H9 (cell line): ENCODE results near the gene SSX2. TPM values are rescaled to one million over a fixed set of nuclear protein-coding genes. Genes with fewer than 3 reads are reported as not detected.
"Not testable (repeated sequence)": the region's sequence is repeated elsewhere in the genome, so short reads cannot be mapped to it uniquely, and the experiment has no call there.

Experiments
- DNase-seq: peaks from one replicate; pipeline ENCODE4 v3.0.0-alpha.2; 2017
- H2AFZ ChIP-seq: one replicate; pipeline ENCODE4 v1.6.1; 2013; ENCODE audit warnings: mild to moderate bottlenecking, low read length, control low read depth, moderate library complexity
- H2AK5ac ChIP-seq: 2 replicates; pipeline ENCODE4 v1.6.1; 2013; ENCODE audit warnings: low read length, control low read depth, mixed read lengths; ENCODE audit not compliant: insufficient read length
- H2BK120ac ChIP-seq: one replicate; pipeline ENCODE4 v1.6.1; 2013; ENCODE audit warnings: low read depth, mild to moderate bottlenecking, low read length, control low read depth, inconsistent platforms; ENCODE audit not compliant: poor library complexity, severe bottlenecking
- H2BK12ac ChIP-seq: 2 replicates; pipeline ENCODE4 v1.6.1; 2013; ENCODE audit warnings: low read length, control low read depth, mixed read lengths, low read depth; ENCODE audit not compliant: insufficient read length
- H2BK15ac ChIP-seq: 2 replicates; pipeline ENCODE4 v1.6.1; 2013; ENCODE audit warnings: low read depth, low read length, control low read depth
- H2BK20ac ChIP-seq: one replicate; pipeline ENCODE4 v1.6.1; 2013; ENCODE audit warnings: low read depth, mild to moderate bottlenecking, low read length, control low read depth, inconsistent platforms; ENCODE audit not compliant: poor library complexity, severe bottlenecking
- H2BK5ac ChIP-seq: 2 replicates; pipeline ENCODE4 v1.6.1; 2013; ENCODE audit warnings: low read length, control low read depth, mixed read lengths; ENCODE audit not compliant: insufficient read length
- H3K14ac ChIP-seq: 2 replicates; pipeline ENCODE4 v1.6.1; 2013; ENCODE audit warnings: low read length, control low read depth; ENCODE audit not compliant: insufficient read depth
- H3K18ac ChIP-seq: 2 replicates; pipeline ENCODE4 v1.6.1; 2013; ENCODE audit warnings: low read depth, mild to moderate bottlenecking, mixed read lengths, low read length, control low read depth; ENCODE audit not compliant: insufficient read length
- H3K23ac ChIP-seq: 2 replicates; pipeline ENCODE4 v1.6.1; 2013; ENCODE audit warnings: low read length, control low read depth, mixed read lengths, low read depth; ENCODE audit not compliant: insufficient read length
- H3K23me2 ChIP-seq: 2 replicates; pipeline ENCODE4 v1.6.1; 2013; ENCODE audit warnings: low read depth, mild to moderate bottlenecking, mixed read lengths, low read length, control low read depth; ENCODE audit not compliant: insufficient read length, poor library complexity, severe bottlenecking
- H3K27ac ChIP-seq: 2 replicates; pipeline ENCODE4 v1.5.1; 2013; ENCODE audit warnings: low read length, control low read depth, mixed read lengths, low read depth; ENCODE audit not compliant: insufficient read length
- H3K27me3 ChIP-seq: 2 replicates; pipeline ENCODE4 v1.6.1; 2013; ENCODE audit warnings: low read length, control low read depth, inconsistent platforms; ENCODE audit not compliant: insufficient read depth
- H3K4ac ChIP-seq: 2 replicates; pipeline ENCODE4 v1.6.1; 2013; ENCODE audit warnings: low read depth, mild to moderate bottlenecking, control low read depth, inconsistent platforms, low read length, moderate library complexity
- H3K4me1 ChIP-seq: 2 replicates; pipeline ENCODE4 v1.6.1; 2013; ENCODE audit warnings: low read length, control low read depth, inconsistent platforms; ENCODE audit not compliant: insufficient read depth
- H3K4me2 ChIP-seq: 2 replicates; pipeline ENCODE4 v1.6.1; 2013; ENCODE audit warnings: low read length, control low read depth, mixed read lengths; ENCODE audit not compliant: insufficient read length, insufficient read depth
- H3K56ac ChIP-seq: 2 replicates; pipeline ENCODE4 v1.6.1; 2013; ENCODE audit warnings: low read depth, mild to moderate bottlenecking, mixed read lengths, low read length, control low read depth; ENCODE audit not compliant: insufficient read length
- H3K79me1 ChIP-seq: 2 replicates; pipeline ENCODE4 v1.6.1; 2013; ENCODE audit warnings: low read depth, mild to moderate bottlenecking, moderate library complexity, low read length, control low read depth, inconsistent platforms; ENCODE audit not compliant: insufficient read depth, poor library complexity, severe bottlenecking
- H3K79me2 ChIP-seq: 2 replicates; pipeline ENCODE4 v1.6.1; 2013; ENCODE audit warnings: low read length, control low read depth, inconsistent platforms; ENCODE audit not compliant: insufficient read depth
- H3K9ac ChIP-seq: 2 replicates; pipeline ENCODE4 v1.6.1; 2013; ENCODE audit warnings: low read length, control low read depth, mixed read lengths; ENCODE audit not compliant: insufficient read length; ENCODE audit errors: extremely low read depth
- H3K9me3 ChIP-seq: one replicate; pipeline ENCODE4 v1.6.1; 2013; ENCODE audit warnings: low read depth, low read length, inconsistent platforms; ENCODE audit not compliant: control insufficient read depth
- H3T11ph ChIP-seq: one replicate; pipeline ENCODE4 v1.6.1; 2013; ENCODE audit warnings: mild to moderate bottlenecking, low read length, control low read depth, inconsistent platforms
- H4K20me1 ChIP-seq: one replicate; pipeline ENCODE4 v1.6.1; 2013; ENCODE audit not compliant: control insufficient read depth, insufficient read length, insufficient read depth
- H4K5ac ChIP-seq: 2 replicates; pipeline ENCODE4 v1.6.1; 2013; ENCODE audit warnings: low read depth, mild to moderate bottlenecking, mixed read lengths, low read length, control low read depth; ENCODE audit not compliant: insufficient read length
- H4K8ac ChIP-seq: replicated peaks from 2 replicates; pipeline ENCODE4 v1.6.1; 2013; ENCODE audit warnings: low read length, control low read depth, mixed read lengths, low read depth; ENCODE audit not compliant: insufficient read length
- H4K91ac ChIP-seq: 2 replicates; pipeline ENCODE4 v1.6.1; 2013; ENCODE audit warnings: low read depth, mild to moderate bottlenecking, moderate library complexity, mixed read lengths, low read length, control low read depth; ENCODE audit not compliant: insufficient read length
- H3K27ac Mint-ChIP-seq, 3 experiments: 2 replicates in 2 of 3; 3 replicates in 1 of 3; pipeline ENCODE4 v1.8.0; 2020 to 2021; ENCODE audit warnings: mixed read lengths in 3 of 3, mild to moderate bottlenecking in 1 of 3, moderate library complexity in 1 of 3
- H3K27me3 Mint-ChIP-seq: 2 replicates; pipeline ENCODE4 v1.8.0; 2021; ENCODE audit warnings: low read depth, mild to moderate bottlenecking, moderate library complexity, mixed read lengths
- H3K36me3 Mint-ChIP-seq, 3 experiments: 2 replicates in 2 of 3; 3 replicates in 1 of 3; pipeline ENCODE4 v1.8.0; 2020 to 2021; ENCODE audit warnings: low read depth in 3 of 3, mixed read lengths in 3 of 3; ENCODE audit not compliant: insufficient read depth in 1 of 3
- H3K4me1 Mint-ChIP-seq, 2 experiments: 2 replicates each; pipeline ENCODE4 v1.8.0; 2020; ENCODE audit warnings: mixed read lengths in 2 of 2
- H3K4me3 Mint-ChIP-seq, 2 experiments: 2 replicates in 1 of 2; 3 replicates in 1 of 2; pipeline ENCODE4 v1.8.0; 2020 to 2021; ENCODE audit warnings: mild to moderate bottlenecking in 2 of 2, mixed read lengths in 2 of 2, moderate library complexity in 1 of 2
- H3K9me3 Mint-ChIP-seq, 2 experiments: 2 replicates in 1 of 2; 3 replicates in 1 of 2; pipeline ENCODE4 v1.8.0; 2020; ENCODE audit warnings: mild to moderate bottlenecking in 2 of 2, mixed read lengths in 2 of 2, moderate library complexity in 1 of 2
- WGBS: extraction: QIAGEN DNeasy Blood & Tissue Kit; methylation state at CpG from one replicate; pipeline ENCODE4 v1.1.7; 2013; ENCODE audit warnings: missing lambda C conversion rate, low lambda C conversion rate, mixed read lengths; ENCODE audit not compliant: insufficient read length; ENCODE audit errors: extremely low coverage; 5-methylcytosine and 5-hydroxymethylcytosine counted together
- total RNA-seq: library from RNA; stranded (reverse); gene quantifications from 2 replicates; pipeline ENCODE4 v1.2.1, GENCODE V29; 2021

SSX2 gene
- total RNA-seq, 1 experiment from 2014 or later = not detected

DNA sequence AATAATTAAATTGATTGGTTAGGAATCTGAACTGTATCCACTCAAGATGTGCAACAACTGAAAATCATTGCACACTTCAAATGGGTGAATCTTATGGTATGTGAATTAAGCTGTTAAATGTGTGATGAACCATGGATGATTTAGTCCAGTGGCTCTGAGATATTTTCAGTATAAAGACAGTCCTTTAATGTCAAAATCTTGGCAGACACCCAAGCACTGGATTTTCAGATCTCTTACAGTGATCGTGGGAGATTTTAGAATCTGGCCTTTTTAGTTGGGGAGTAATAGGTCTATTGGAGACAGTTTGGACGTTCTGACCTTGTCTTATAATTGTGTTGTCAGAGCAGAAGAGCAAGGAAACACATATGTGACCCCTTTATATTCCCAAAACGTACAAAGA, 56.3 kb downstream of the SSX2 start:
- not testable (repeated sequence) for DNase-seq, H3K27me3 ChIP-seq, H4K5ac ChIP-seq, H3K14ac ChIP-seq, H3K4me2 ChIP-seq, H2AFZ ChIP-seq, H3K9me3 ChIP-seq, H3K4me1 Mint-ChIP-seq, H2BK15ac ChIP-seq, H3K79me1 ChIP-seq, H2AK5ac ChIP-seq, H3K9ac ChIP-seq, H3K23ac ChIP-seq, H3K4ac ChIP-seq, H2BK5ac ChIP-seq, H2BK20ac ChIP-seq, H3K27ac ChIP-seq, H3K27ac Mint-ChIP-seq, H4K20me1 ChIP-seq, H3K23me2 ChIP-seq, H3K4me1 ChIP-seq, H2BK120ac ChIP-seq, H4K8ac ChIP-seq, H3K36me3 Mint-ChIP-seq, H2BK12ac ChIP-seq, H4K91ac ChIP-seq, H3K79me2 ChIP-seq, H3K4me3 Mint-ChIP-seq, H3K18ac ChIP-seq, H3T11ph ChIP-seq, H3K56ac ChIP-seq
- H3K9me3 Mint-ChIP-seq = peaks cover 71 to 82% of the 10 kb centered on the region in 2 experiments
- H3K27me3 Mint-ChIP-seq = peaks cover 14% of the 10 kb centered on the region
- WGBS = no CpG with 5 or more reads among the region's 3 CpGs

DNA sequence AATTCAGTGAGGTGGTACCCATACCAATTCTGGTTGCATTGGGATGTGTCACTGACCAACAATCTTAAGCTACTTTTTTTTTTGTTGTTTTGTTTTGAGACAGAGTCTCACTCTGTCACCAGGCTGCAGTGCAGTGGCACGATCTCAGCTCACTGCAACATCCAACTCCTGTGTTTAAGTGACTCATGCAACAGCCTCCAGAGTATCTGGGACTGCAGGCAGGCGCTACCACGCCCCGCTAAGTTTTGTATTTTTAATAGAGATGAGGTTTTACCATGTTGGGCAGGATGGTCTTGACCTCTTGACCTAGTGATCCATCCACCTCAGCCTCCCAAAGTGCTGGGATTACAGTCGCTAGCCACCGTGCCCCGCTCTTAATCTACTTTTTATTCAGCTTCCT, 58.0 kb downstream of the SSX2 start:
- H3K9me3 ChIP-seq, H3K18ac ChIP-seq, H3T11ph ChIP-seq, H4K5ac ChIP-seq, H3K27ac ChIP-seq, H3K27ac Mint-ChIP-seq, H3K79me1 ChIP-seq, H3K9ac ChIP-seq, H3K23ac ChIP-seq, H3K27me3 ChIP-seq, H3K4me1 ChIP-seq, H4K91ac ChIP-seq, H3K4me2 ChIP-seq, H3K36me3 Mint-ChIP-seq, H3K56ac ChIP-seq, H3K4ac ChIP-seq, H2BK15ac ChIP-seq, H3K4me3 Mint-ChIP-seq, H3K23me2 ChIP-seq, H3K79me2 ChIP-seq, H2BK5ac ChIP-seq, H3K4me1 Mint-ChIP-seq, H4K20me1 ChIP-seq, H2BK120ac ChIP-seq, DNase-seq, H2BK12ac ChIP-seq, H2AFZ ChIP-seq, H4K8ac ChIP-seq, H2BK20ac ChIP-seq, H2AK5ac ChIP-seq, H3K14ac ChIP-seq: not testable (repeated sequence)
- no CpG with 5 or more reads among the region's 7 CpGs for WGBS
- peaks cover 72 to 74% of the 10 kb centered on the region in 2 experiments for H3K9me3 Mint-ChIP-seq
- peaks cover 16% of the 10 kb centered on the region for H3K27me3 Mint-ChIP-seq
